Panc1 (cell line): ENCODE data around the gene UST. TPM values are rescaled to one million over a fixed set of nuclear protein-coding genes. Genes with fewer than 3 reads are reported as not detected.

ENCODE experiments used
- ATAC-seq: fragments of 200-7000 bp; cut with Tn5 transposase; 2 replicates; pipeline ENCODE4 v1.9.1; 2020; ENCODE audit warnings: mild to moderate bottlenecking, moderate library complexity
- BruUV-seq: library from RNA; stranded (reverse); fragments of 400-500 nt; replicated peaks from 2 replicates; lab custom pipeline; 2021; lab: Mats Ljungman, UMichigan
- CTCF ChIA-PET: fragments of 300-600 bp; sonication (Branson Sonifier 250); formaldehyde crosslinking; loops from one replicate; lab custom pipeline; 2022; ENCODE audit warnings: antibody characterized with exemption; lab: Charles Lee
- POLR2A ChIA-PET: fragments of 300-600 bp; sonication (Branson Sonifier 250); formaldehyde crosslinking; loops from one replicate; lab custom pipeline; 2022; ENCODE audit warnings: antibody characterized with exemption; lab: Charles Lee
- DNase-seq: peaks from one replicate; pipeline ENCODE4 v3.0.0-alpha.2; 2010; ENCODE audit warnings: low read depth, low spot score
- H3K27ac ChIP-seq: 2 replicates; pipeline ENCODE4 v1.5.1; 2011; ENCODE audit warnings: mild to moderate bottlenecking, low read length, inconsistent platforms
- H3K27me3 ChIP-seq: fragments of 200-500 bp; sonication (Bioruptor generic); 2 replicates; pipeline ENCODE4 v1.6.0; 2014; ENCODE audit warnings: low read length, inconsistent platforms; ENCODE audit not compliant: control insufficient read depth, insufficient read depth
- H3K36me3 ChIP-seq: fragments of 200-500 bp; sonication (Bioruptor generic); 2 replicates; pipeline ENCODE4 v1.5.1; 2014; ENCODE audit warnings: inconsistent platforms, mild to moderate bottlenecking, low read length, moderate library complexity; ENCODE audit not compliant: control insufficient read depth, insufficient read depth
- H3K4me1 ChIP-seq: 2 replicates; pipeline ENCODE4 v1.5.1; 2011; ENCODE audit warnings: inconsistent platforms, mild to moderate bottlenecking, low read length, moderate library complexity; ENCODE audit not compliant: control insufficient read depth, insufficient read depth
- H3K4me3 ChIP-seq, 2 experiments: 2 replicates each; pipeline ENCODE4 v1.5.1; 2011 to 2012; ENCODE audit warnings: low read depth in 2 of 2, low read length in 2 of 2, mild to moderate bottlenecking in 2 of 2, inconsistent platforms in 1 of 2, moderate library complexity in 1 of 2
- H3K9me3 ChIP-seq: fragments of 200-500 bp; sonication (Bioruptor generic); 2 replicates; pipeline ENCODE4 v1.5.1; 2014; ENCODE audit warnings: low read depth, mild to moderate bottlenecking, inconsistent platforms, low read length, moderate library complexity; ENCODE audit not compliant: control insufficient read depth, insufficient read depth
- POLR2AphosphoS5 ChIP-seq: IDR thresholded peaks from 2 replicates; pipeline ENCODE4 v1.6.1; 2012; ENCODE audit warnings: mild to moderate bottlenecking, low read depth, low read length, moderate library complexity
- REST ChIP-seq, 2 experiments: IDR thresholded peaks; 2 replicates each; pipeline ENCODE4 v1.6.1; 2011 to 2012; ENCODE audit warnings: low read depth in 2 of 2, control low read depth in 1 of 2, low read length in 1 of 2, mild to moderate bottlenecking in 1 of 2, moderate library complexity in 1 of 2; ENCODE audit not compliant: insufficient read depth in 1 of 2
- SIN3A ChIP-seq: IDR thresholded peaks from 2 replicates; pipeline ENCODE4 v1.6.1; 2012; ENCODE audit warnings: low read depth, mild to moderate bottlenecking, low read length, moderate library complexity, borderline replicate concordance; ENCODE audit not compliant: insufficient read depth
- TCF7L2 ChIP-seq: IDR thresholded peaks from 2 replicates; pipeline ENCODE4 v1.6.1; 2011; ENCODE audit warnings: mild to moderate bottlenecking, low read depth, low read length, inconsistent platforms
- in situ Hi-C: cut with HindIII; loops from 2 replicates; pipeline ENCODE4 v1.10.0; 2016; ENCODE audit warnings: low sequenced_read_pairs, low pct_unique_long_range_greater_than_20kb
- intact Hi-C: fragments of 100-400 bp; cut with micrococcal nuclease; formaldehyde crosslinking; loops from one replicate; pipeline ENCODE4 v1.10.0; 2022; ENCODE audit not compliant: unreplicated experiment
- total RNA-seq: library from RNA; stranded (reverse); gene quantifications from one replicate; pipeline ENCODE4 v1.2.1, GENCODE V29; 2021; ENCODE audit not compliant: unreplicated experiment
- TF ChIP-seq, protein P1 (sequence below): fragments of 450-650 bp; IDR thresholded peaks from 2 replicates; pipeline ENCODE4 v1.5.1; 2017; ENCODE audit warnings: mild to moderate bottlenecking

UST gene
- total RNA-seq, 1 experiment from 2014 or later: 0.15 TPM

GRCh38 chr6:148771212-148771601, 24.4 kb downstream of the UST start:
- Histone ChIP-seq H3K4me1 (no peaks in the 10 kb centered on the region), H3K27me3 (peaks cover 3% of the 10 kb centered on the region; the same call in 1 of the 2 replicates), H3K9me3 (no peaks in the 10 kb centered on the region), H3K27ac (no peak overlapping the region), H3K36me3 (no peaks in the 10 kb centered on the region), H3K4me3 (no peak overlapping the region)
- POLR2A ChIA-PET: no interaction called here
- DNase-seq (no peak), ATAC-seq (no peak)
- no peak for TF ChIP-seq POLR2AphosphoS5
- TF ChIP-seq SIN3A: no peak
- in situ Hi-C loops: no loop called here
- BruUV-seq: no TSS peak
- intact Hi-C loops: no loop called here
- CTCF ChIA-PET: no interaction called here

DNA sequence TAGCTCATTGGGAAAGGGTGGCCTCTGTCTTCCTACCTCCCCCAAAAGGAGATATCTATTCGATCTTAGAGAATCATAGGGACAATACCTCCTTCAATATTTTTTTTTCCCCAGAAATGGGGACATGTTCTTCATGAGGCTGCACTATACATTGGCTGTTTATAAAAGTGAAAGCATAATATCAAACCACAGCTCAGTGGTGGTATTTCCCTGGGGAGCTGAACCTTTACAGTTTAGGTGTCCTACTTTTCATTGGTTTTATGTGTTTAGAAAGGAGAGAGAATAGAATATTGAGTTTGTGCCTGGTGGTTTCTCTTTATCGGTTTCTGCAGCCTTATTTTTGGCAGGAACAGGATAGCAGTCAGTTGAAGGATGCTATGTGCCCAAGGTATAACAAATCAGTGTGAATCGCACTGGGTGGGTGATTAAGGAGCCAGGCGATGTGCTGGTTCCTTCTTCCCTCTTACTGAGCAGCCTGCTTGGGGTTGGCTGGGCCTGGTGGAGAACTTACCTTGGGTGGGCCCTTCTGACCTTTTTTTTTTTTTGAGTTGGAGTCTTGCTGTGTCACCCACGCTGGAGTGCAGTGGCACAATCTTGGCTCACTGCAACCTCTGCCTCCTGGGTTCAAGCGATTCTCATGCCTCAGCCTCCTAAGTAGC, 25.2 kb downstream of the UST start:
- H3K4me1 ChIP-seq: no peaks in the 10 kb centered on the region
- no peak overlapping the region for H3K27ac ChIP-seq
- no peaks in the 10 kb centered on the region for H3K9me3 ChIP-seq
- no TSS peak for BruUV-seq
- TF ChIP-seq REST (IDR thresholded peaks at IDR 0.05; ENCODE audit: insufficient read depth in 1 of 2, low read depth in 2 of 2, low read length in 1 of 2) (no peak), SIN3A (no peak)
- TF ChIP-seq, protein P1, sequence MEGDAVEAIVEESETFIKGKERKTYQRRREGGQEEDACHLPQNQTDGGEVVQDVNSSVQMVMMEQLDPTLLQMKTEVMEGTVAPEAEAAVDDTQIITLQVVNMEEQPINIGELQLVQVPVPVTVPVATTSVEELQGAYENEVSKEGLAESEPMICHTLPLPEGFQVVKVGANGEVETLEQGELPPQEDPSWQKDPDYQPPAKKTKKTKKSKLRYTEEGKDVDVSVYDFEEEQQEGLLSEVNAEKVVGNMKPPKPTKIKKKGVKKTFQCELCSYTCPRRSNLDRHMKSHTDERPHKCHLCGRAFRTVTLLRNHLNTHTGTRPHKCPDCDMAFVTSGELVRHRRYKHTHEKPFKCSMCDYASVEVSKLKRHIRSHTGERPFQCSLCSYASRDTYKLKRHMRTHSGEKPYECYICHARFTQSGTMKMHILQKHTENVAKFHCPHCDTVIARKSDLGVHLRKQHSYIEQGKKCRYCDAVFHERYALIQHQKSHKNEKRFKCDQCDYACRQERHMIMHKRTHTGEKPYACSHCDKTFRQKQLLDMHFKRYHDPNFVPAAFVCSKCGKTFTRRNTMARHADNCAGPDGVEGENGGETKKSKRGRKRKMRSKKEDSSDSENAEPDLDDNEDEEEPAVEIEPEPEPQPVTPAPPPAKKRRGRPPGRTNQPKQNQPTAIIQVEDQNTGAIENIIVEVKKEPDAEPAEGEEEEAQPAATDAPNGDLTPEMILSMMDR: no peak
- H3K4me3 ChIP-seq: no peak overlapping the region
- no peaks in the 10 kb centered on the region for H3K36me3 ChIP-seq
- peaks cover 3% of the 10 kb centered on the region; the same call in 1 of the 2 replicates for H3K27me3 ChIP-seq
- in situ Hi-C loops: no loop called here
- DNase-seq: no peak
- intact Hi-C loops: no loop called here
- CTCF ChIA-PET: no interaction called here
- POLR2A ChIA-PET: no interaction called here
- ATAC-seq: no peak

DNA sequence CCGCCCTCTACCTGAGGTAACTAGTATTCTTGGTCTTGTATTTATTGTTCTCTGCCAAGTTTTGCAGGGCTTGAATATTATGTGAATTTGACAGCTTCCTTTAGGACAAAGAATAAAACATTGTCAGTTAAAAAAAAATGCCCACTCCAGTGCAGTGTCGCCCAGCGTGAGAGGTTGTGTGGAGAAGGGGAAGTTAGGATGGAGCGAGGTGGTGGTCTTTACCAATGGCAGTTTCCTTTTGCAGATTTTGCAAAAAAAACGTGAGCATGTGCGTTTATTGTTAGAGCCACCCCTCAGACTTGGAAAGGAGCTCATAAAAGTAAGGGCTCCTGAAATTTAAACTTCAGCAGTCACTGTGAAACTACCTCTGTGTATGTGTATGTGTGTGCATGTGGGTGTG, 28.3 kb downstream of the UST start:
- Histone ChIP-seq H3K4me3 (no peak overlapping the region), H3K9me3 (no peaks in the 10 kb centered on the region), H3K27ac (no peak overlapping the region), H3K27me3 (no peaks in the 10 kb centered on the region), H3K36me3 (no peaks in the 10 kb centered on the region), H3K4me1 (no peaks in the 10 kb centered on the region)
- BruUV-seq: no TSS peak
- DNase-seq (no peak), ATAC-seq (no peak)
- POLR2A ChIA-PET: no interaction called here
- TF ChIP-seq SIN3A (no peak), POLR2AphosphoS5 (no peak), REST (IDR thresholded peaks at IDR 0.05; ENCODE audit: insufficient read depth in 1 of 2, low read depth in 2 of 2, low read length in 1 of 2) (no peak), TCF7L2 (no peak)
- TF ChIP-seq, protein P1: no peak
- CTCF ChIA-PET: no interaction called here
- intact Hi-C loops: no loop called here
- in situ Hi-C loops: no loop called here
